Measurements from ENCODE around the gene RIOK1.
"Not testable (repeated sequence)": the region's sequence is repeated elsewhere in the genome, so short reads cannot be mapped to it uniquely, and the experiment has no call there.

RIOK1 gene

DNA sequence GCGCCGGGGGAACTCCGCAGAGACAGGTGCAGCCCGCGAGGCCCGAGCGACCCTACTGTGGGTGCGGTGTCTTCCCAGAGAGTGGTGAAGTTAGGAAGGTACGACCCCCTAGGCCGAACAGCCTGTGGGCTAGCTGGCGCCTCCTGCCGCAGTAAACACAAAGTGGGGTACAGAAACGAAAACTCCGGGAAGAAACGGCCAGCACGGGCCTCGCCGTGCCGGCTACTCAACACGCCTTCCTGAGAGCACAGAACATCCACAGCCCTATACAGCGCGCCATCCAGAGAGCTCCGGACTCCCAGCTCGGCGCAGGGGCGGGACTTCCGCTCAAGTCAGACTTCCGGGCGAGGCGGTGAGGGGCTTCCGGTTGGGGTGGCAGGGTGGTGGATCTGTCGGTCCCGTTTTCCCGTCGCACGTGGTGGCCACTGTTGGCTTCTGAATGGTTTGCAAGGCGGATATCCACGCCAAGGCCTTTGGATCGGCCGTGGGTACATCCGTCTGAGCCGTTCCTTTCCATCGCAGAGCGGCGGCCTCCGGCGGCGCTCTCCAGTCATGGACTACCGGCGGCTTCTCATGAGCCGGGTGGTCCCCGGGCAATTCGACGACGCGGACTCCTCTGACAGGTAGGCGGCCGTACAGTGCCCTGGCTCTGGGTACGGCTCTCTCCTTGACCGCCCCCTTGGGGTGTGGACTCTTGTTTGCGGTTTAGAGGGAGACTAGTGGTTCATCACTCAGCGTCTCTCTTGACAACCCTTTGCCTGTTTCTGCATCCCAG is at the start of gene RIOK1, which contains the start of gene CAGE1:
Gene RIOK1, plus strand, starts transcription at position 358 of the 775 bp plus-strand sequence. Its CDS starts 195 bp downstream, at position 553.
Gene CAGE1, minus strand, starts transcription at position 292 of the 775 bp plus-strand sequence. CDS start 2,569 bp downstream, outside the sequence.
- peak; percentile 92 for DNase-seq (ENCODE audit: low spot score)

DNA sequence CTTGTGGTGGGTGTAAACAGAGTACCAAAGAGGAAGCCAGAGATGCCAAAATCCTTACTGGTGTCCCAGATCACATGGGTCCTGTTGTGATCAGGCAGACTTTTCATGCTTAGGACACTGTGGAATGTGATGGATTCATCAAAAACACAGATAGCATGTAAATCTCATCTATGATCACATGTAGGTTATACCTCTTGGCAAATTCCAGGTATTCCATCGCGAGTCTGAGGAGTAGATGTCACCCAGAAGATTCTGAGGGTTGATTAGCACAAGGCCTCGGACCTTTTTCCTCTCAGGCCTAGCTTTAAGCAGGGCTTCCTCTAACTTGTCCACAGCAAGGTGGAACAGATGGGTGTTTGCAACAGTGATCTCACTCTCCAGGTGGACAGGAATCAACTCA is 48.3 kb upstream of the RIOK1 start:
- DNase-seq (ENCODE audit: low spot score), result no peak

DNA sequence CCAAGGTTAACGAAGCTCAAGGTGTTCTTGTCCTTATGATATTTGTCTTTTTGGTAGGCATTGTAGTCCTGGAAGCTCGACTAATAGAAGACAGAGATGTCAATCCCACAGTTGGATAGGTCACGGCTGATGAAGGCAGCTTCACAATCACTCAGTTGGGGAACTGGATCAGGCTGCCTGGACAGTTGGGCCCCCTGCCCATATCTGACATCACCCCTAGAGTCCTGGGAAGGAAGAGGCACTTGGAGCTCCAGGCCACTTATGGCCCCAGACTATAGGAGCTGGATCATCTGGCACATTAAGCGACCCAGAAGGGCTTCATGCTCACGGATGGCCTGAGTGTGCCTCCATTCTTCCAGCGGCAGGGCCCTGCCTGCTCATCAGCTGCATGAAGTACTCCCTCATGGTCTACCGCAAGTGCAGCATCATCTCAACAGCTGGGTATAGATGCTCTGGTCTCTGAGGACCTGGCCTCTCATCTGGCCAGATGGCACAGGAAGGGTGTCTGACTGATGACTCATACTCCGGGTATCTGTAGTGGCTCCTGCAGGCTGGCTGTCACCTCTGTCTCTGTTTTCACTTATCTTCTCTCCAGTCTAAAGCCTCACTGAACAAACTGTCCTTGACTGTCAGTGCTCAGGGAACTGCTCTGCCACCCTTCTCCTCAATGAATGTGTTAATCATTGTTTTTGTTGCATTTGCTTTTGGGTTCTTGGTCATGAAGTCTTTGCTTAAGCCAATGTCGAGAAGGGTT is 47.4 kb upstream of the RIOK1 start:
- no peak for DNase-seq (ENCODE audit: low spot score)

DNA sequence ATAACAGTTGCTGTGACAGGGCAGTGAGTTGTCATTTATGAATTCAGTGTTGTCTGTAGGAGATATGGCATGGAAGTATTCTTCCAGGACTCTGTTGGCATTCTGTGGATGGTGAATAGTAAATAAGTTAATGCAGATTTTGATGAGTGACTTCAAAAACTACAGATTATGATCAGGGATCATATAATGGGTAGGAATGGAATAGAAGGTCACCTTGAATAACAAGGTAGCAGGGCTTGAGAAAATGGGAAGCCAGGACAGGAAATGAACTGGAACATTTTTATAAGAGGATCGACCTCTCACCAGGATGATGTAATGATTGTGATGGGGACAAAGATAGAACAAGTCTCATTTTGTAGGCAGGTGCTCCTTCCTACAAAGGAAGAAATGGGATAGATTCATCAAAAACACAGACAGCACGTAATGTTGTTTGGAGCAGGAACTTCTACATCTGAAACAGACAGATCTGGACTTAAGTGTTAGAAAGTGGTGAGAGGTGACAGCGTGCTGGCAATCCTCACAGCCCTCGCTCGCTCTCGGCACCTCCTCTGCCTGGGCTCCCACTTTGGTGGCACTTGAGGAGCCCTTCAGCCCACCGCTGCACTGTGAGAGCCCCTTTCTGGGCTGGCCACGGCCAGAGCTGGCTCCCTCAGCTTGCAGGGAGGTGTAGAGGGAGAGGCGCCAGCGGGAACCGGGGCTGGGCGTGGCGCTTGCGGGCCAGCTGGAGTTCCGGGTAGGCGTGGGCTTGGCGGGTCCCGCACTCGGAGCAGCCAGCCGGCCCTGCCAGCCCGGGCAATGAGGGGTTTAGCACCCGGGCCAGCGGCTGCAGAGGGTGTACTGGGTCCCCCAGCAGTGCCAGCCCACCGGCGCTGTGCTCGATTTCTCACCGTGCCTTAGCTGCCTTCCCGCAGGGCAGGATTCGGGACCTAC is 45.8 kb upstream of the RIOK1 start:
- DNase-seq (ENCODE audit: low spot score), result no peak

DNA sequence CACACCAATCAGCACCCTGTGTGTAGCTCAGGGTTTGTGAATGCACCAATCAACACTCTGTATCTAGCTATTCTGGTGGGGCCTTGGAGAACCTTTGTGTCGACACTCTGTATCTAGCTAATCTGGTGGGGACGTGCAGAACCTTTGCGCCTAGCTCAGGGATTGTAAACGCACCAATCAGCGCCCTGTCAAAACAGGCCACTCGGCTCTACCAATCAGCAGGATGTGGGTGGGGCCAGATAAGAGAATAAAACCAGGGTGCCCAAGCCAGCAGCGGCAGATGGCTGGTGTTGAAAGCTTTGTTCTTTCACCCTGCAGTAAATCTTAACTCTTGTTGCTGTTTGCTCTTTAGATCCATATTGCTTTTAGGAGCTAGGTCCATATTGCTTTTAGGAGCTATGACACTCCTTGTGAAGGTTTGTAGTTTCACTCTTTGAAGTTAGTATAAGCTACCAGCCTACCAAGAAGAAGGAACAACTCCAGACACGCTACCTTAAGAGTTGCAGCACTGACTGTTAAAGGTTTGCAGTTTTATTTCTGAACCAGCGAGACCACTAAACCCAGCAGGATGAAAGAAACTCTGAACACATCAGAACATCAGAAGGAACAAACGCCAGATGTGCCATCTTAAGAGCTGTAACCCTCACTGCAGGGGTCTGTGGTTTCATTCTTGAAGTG is 44.7 kb upstream of the RIOK1 start:
- not testable (repeated sequence) for DNase-seq (ENCODE audit: low spot score)

DNA sequence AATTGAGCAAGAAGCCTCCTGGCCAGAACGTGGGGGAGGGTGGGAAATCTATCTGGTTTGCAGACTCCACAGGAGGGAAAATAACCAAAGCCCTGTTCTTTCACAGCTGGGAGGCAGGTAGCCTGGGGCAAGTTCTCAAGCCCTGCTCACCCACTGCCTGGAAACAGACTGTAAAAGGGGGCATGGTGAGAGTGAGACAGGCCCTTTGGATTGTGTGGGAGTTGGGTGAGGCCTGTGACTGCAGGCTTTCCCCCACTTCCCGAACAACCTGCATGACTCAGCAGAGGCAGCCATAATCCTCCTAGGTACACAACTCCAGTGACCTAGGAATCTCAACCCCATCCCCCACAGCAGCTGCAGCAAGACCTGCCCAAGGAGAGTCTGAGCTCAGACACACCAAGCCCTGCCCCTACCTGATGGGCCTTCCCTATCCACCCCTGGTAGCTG is 42.0 kb upstream of the RIOK1 start:
- not testable (repeated sequence) for DNase-seq (ENCODE audit: low spot score)

DNA sequence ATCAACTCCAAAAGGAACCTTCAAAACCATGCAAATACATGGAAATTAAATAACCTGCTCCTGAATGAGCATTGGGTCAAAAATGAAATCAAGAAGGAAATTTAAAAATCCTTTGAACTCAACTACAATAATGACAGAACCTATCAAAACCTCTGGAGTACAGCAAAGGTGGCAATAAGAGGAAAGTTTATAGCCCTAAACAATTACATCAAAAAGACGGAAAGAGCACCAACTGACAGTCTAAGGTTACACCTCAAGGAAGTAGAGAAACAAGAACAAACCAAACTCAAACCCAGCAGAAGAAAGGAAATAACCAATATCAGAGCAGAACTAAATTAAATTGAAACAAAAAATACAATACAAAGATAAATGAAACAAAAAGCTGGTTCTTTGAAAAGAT is 39.0 kb upstream of the RIOK1 start:
- not testable (repeated sequence) for DNase-seq (ENCODE audit: low spot score)

DNA sequence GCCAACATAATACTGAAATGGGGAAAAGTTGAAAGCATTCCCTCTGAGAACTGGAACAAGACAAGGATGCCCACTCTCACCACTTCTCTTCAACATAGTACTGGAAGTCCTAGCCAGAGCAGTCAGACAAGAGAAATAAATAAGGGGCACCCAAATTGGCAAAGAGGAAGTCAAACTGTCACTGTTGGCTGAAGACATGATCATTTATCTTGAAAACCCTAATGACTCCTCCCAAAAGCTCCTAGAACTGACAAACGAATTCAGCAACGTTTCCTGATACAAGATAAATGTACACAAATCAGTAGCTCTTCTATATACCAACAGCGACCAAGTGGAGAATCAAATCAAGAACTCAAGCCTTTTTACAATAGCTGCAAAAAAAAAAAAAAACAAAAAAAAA is 37.7 kb upstream of the RIOK1 start:
- DNase-seq (ENCODE audit: low spot score), result not testable (repeated sequence)

DNA sequence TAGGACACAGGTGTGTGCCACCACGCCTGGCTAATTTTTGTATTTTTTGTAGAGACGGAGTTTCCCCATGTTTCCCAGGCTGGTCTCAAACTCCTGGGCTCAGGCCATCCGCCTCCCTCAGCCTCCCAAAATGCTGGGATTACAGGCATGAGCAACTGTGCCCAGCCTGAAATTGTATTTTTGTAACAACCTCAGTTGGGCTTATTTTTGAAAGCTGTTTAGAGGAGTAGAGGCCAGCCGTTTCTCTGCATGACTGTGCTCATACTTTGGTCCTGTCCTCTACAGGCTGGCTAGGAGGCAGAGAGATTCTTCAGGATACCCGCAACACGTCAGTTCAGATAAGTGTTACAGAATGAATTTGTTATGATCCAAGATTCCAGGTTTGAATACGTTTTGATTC is 22.2 kb upstream of the RIOK1 start:
- DNase-seq (ENCODE audit: low spot score), result no peak

DNA sequence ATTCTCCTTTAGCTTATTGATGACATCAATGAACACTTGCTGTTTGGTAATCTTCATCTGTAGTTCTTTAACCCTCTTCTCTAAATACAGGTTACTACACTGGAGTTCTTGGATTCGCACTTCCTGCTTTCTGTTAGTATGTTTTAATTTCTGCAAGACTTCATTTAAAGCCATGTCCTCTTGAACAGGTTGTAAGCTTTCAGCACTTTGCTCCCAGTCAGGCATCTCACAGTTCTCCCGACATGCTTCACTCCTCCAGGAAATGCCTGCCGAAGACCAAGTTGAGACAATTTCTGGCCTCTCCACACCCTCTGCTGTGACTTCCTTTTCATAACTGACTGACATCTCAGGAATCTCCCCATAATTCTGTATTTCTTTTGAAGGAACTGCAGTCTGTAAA is 15.9 kb upstream of the RIOK1 start:
- DNase-seq (ENCODE audit: low spot score), result no peak

DNA sequence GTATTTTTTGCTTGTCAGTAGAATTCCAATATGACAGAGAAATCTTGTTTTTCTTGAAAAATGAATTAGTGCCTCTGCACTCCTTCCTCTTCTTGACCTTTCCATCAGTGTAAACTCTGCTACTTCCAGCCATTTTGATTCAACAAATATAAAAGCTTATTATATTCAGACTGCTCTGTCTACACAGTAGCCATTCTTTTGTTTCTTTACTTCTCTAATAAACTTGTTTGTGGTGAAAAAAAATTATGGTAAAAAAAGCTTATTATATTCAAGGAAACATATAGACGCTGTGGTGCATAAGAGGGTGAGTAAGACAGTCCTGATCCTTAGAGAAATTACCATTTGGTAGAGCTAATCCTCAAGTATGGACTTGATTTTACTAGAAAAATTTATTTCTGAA is 11.6 kb upstream of the RIOK1 start:
- DNase-seq (ENCODE audit: low spot score), result no peak

DNA sequence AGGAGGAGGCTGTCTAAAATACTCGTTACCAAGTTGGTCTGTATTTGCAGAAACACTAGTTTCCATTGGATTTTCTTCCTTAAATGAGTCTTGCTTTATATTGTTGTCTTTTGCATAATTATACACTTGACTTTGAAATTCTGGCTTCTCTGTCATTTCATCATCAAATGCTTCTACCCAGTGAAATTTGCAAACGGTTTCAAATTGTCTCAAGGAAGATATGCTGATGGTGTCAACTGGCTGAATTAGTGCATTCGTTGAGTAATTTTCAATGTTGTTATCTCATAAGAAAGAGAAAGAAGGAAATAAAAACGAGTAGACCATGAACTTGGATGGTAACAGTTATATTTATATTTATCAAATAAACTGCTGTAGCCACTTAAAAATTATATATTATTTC is 10.9 kb upstream of the RIOK1 start:
- no peak for DNase-seq (ENCODE audit: low spot score)

DNA sequence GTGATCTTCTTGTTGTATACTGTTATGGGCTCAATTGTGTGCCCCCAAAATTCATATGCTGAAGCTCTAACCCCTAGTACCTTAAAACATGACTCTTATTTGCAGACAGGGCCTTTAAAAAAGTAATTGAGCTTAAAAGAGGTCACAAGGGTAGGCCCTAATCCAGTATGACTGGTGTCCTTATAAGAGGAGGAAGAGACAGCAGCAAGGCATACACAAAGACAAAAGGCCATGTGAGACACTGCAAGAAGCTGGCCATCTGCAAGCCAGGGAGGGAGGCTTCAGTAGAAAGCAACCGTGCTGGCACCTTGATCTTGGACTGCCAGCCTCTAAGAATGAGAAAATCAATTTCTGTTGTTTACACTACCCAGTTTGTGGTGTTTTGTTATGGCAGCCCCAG is 8.5 kb upstream of the RIOK1 start:
- no peak for DNase-seq (ENCODE audit: low spot score)

DNA sequence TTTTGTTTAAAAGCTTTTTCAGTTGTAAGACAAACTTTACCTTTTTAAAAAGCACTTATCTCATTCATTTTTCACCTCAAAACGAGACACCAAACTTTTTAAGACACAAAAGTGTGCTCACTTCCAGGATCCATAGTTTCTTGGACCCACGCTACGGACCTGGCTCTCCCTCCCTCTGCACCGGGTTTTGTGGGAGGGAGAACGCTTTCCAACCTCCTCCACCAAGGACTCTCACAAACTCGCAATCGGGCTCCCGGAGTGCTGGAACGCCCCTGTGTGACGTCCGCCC is 502 bp upstream of the RIOK1 start:
- no peak for DNase-seq (ENCODE audit: low spot score)

DNA sequence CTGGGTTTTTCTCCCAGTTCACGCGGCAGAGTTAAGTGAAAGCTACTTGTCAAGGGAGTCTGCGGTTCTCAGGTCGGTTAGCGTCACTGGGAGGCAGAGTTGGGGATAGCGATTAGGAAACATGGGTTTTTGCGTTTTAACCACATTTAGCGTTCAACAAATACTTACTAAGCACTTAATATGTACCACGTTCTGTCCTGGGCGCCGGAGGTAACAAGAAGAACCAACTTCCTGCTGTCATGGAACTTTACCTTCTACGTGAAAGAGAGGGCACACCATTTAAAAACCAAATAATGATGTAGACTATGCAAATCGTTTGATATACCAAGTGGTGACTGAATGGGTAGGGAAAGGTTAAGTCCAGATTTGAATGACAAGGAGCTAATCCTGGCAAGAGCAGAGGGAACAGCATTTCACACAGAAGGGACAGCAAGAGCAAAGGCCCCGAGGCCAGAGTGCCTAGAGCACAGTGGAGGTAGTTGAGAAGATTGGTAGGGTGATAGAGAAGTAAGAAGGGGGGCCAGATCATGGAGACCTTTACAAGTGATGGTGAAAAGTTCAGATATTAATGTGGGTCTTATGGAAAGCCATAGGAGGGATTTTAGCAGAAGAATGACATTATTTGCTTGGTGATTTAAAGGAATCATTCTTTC is 744 bp downstream of the RIOK1 start:
- peak; percentile 26 for DNase-seq (ENCODE audit: low spot score)

DNA sequence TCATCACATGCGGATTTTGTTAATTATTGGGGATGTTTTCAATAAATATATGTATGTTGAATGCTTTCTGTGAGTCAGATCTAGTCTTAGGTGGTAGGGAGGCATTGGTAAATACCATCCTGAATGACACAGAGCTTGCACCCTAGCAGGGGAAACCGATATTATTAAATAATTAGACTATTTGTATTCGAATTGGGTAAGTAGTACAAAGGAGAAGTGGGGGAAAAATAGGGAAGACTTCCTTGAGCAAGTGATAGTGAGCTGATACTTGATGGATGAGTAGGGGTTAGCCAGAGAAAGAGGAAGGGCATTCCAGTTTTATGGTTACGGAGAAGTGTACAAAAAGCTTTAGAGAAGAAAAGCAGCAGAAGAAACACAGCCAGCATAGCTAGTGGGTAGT is 1.5 kb downstream of the RIOK1 start:
- DNase-seq (ENCODE audit: low spot score), result no peak

DNA sequence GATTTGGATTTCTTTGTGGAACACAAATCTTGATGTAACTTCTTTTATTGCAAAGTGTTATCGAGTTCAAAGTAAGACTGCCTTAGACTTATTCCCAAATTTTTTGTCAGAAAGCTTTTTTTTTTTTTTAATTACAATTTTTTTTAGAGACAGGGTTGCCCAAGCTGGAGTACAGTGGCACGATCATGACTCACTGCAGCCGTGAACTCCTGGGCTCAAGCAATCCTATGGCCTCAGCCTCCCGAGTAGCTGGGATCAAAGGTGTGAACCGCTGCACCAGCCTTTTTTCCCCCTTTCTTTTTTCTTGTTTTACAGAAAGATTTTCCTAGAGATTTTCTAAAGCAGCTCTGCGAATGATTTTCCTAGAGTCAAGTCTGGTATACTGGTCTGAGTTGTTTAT is 2.8 kb downstream of the RIOK1 start:
- DNase-seq (ENCODE audit: low spot score), result no peak

DNA sequence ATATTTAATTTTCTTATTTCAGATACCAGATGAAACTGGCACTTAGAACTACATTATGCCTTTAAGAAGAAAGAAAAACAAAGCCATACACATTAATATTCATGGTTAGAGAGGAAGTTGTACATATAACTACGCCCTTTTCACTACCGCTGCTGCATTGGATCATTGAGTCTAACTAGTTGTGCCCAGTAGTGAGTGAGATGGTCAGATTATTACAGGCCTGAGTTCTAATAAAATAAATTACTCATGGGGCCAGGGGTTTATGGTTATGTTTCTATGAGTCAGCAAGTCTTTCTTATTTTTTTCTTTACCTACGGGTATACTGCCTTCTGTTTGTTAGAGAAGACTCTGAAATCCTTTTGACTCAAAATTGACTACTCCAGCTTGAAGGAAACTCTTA is 11.5 kb downstream of the RIOK1 start:
- DNase-seq (ENCODE audit: low spot score), result no peak

DNA sequence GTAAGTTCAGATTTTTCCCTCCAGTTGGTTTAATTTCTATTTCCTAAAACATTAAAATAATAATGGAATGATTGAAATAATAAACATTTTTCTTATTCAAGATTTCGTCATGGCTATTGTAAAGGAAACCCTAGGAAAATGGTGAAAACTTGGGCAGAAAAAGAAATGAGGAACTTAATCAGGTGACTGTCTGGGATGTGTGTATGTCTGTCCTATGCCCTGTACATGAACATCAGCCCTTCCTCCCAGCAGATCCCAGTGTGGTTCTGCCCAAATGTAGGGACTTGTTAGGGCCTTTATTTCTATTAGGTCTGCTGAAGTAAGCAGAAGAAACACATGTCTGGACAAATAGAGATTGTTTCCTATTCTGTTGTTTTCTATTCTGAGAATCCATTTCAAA is 13.1 kb downstream of the RIOK1 start:
- no peak for DNase-seq (ENCODE audit: low spot score)

DNA sequence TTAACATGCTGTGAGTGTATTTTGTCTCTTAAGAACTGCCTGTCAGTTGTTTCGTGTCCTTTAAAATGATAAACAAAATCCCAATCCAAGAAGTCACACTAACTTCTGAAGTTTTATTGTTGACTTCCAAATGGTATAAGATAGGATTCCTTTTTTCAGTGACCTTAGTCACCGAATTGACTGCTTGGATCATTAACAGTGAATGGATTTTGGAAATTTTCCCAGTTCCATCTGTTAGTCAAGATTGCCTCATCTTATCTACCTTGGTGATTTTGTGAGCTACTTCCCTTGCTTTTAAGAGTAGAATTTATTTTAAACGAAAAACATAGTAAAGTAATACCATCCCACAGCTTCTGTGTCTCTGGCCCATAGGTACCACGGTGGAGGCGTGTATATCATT is 14.9 kb downstream of the RIOK1 start:
- no peak for DNase-seq (ENCODE audit: low spot score)

DNA sequence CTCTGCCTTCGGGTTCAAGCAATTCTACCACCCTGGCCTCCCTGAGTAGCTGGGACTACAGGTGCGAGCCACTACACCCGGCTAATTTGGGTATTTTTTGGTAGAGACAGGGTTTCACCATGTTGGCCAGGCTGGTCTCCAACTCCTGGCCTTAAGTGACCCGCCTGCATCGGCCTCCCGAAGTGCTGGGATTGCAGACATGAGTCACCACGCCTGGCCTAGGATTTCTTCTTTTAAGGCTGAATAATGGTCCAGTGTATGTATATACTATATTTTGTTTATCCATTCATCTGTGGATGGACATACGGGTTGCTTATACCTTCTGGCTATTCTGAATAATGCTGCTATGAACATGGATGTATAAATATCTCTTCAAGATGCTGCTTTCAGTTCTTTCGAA is 17.1 kb downstream of the RIOK1 start:
- no peak for DNase-seq (ENCODE audit: low spot score)
